SU-DHL-6 (cell line): ENCODE results near the gene AMY1A.
"Not testable (repeated sequence)": the region's sequence is repeated elsewhere in the genome, so short reads cannot be mapped to it uniquely, and the experiment has no call there.

Experiments used
- CTCF ChIP-seq: fragments of 200-600 bp; sonication (generic); IDR thresholded peaks from one replicate; pipeline ENCODE4 v1.5.1; 2017; ENCODE audit warnings: antibody characterized with exemption, mild to moderate bottlenecking, low read length, moderate library complexity; ENCODE audit not compliant: insufficient read depth, poor library complexity, severe bottlenecking
- EZH2phosphoT487 ChIP-seq: fragments of 200-600 bp; sonication (generic), shearing (Covaris generic); conservative IDR thresholded peaks from 2 replicates; pipeline ENCODE4 v1.6.1; 2018; ENCODE audit warnings: mild to moderate bottlenecking, antibody characterized with exemption, low read length, moderate library complexity, mixed read lengths

GRCh38 chr1:103616994-103617477, 38.5 kb upstream of the AMY1A start, which contains the start of gene AMY2A:
- not testable (repeated sequence) for TF ChIP-seq CTCF, EZH2phosphoT487
